VCaP (cell line): Measurements from ENCODE around the gene EXOSC2.

Experiments used
- H3K27ac ChIP-seq: fragments of 450-650 bp; 2 replicates; pipeline ENCODE4 v1.5.1; 2017
- CTCF ChIP-seq: fragments of 450-650 bp; conservative IDR thresholded peaks from 2 replicates; pipeline ENCODE4 v1.5.1; 2017; ENCODE audit warnings: mild to moderate bottlenecking, moderate library complexity

The EXOSC2 gene

GRCh38 chr9:130712564-130713285 lies 19.1 kb downstream of the EXOSC2 start:
- peak overlapping the region; percentile 99 for H3K27ac ChIP-seq

GRCh38 chr9:130713286-130713960 lies 19.8 kb downstream of the EXOSC2 start:
- peak overlapping the region; percentile 99 for H3K27ac ChIP-seq
- TF ChIP-seq CTCF, result no peak

More at GRCh38 chr9:130712564-130713285, 19.1 kb downstream of the EXOSC2 start:
- no peak for TF ChIP-seq CTCF

GRCh38 chr9:130714586-130715110 lies 21.1 kb downstream of the EXOSC2 start:
- no peak for TF ChIP-seq CTCF
- peak overlapping the region; percentile 99 for H3K27ac ChIP-seq

- TF ChIP-seq CTCF, result no peak
- H3K27ac ChIP-seq, result peak overlapping the region; percentile 99
Measured at GRCh38 chr9:130715270-130715669, 21.7 kb downstream of the EXOSC2 start.

GRCh38 chr9:130718562-130718961 lies 25.0 kb downstream of the EXOSC2 start:
- no peak overlapping the region for H3K27ac ChIP-seq
- no peak for TF ChIP-seq CTCF

- no peak for TF ChIP-seq CTCF
- no peak overlapping the region for H3K27ac ChIP-seq
Measured at GRCh38 chr9:130720762-130721161, 27.2 kb downstream of the EXOSC2 start.

- TF ChIP-seq CTCF, result no peak
- H3K27ac ChIP-seq, result peak overlapping the region; percentile 97
Measured at GRCh38 chr9:130728721-130729120, 35.1 kb downstream of the EXOSC2 start.
